NCI-H2196 (cell line): Measurements from ENCODE around the gene SHCBP1L.

Experiments used
- DNase-seq: peaks from one replicate; lab custom pipeline; 2025; ENCODE audit not compliant: unreplicated experiment; lab: John Stamatoyannopoulos, UW

The SHCBP1L gene

GRCh38 chr1:182952677-182953444, at the start of gene SHCBP1L:
Gene SHCBP1L (minus strand): TSS chr1:182953166. CDS start chr1:182953133, 33 bp downstream.
- no peak for DNase-seq

DNA sequence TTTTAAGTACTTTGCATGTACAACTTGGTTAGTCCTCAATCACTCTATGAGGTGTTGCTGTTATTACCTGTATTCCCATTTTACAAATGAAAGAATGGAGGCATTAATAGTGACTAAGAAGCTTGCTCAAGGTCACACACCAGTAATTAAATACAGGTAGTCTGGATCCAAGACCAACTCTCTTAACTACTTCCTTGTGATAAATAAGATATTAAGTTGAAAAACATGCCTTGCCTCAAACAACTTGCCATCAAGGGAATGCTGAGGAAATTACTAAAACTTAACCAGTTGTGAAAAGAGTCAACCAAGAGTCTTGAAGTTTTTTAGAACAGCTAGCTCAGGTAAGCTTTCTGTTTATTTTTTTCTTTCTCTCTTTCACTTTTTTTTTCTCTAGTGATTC, 49.3 kb upstream of the SHCBP1L start:
- DNase-seq = no peak

GRCh38 chr1:183000167-183000962, 47.4 kb upstream of the SHCBP1L start:
- DNase-seq = no peak

DNA sequence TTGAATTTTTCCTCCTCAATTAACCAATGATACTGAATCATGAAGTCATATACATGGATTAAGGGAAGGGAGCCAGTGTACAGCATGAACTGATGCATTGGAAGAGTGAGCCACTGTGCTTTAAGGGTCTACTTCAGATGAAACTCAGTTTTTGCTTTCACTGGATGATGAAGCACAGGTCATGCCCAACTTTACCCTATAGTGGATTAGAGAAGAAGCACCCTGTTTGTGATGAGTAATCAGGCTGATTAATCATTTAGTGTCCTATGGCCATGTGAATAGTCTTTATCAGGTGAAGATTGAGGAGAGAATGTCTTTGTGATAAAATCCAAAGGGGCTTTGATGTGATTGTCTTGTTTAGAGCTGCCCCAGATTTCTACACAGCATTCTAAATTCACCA, 45.5 kb upstream of the SHCBP1L start:
- no peak for DNase-seq

- no peak for DNase-seq
These were observed 43.9 kb upstream of the SHCBP1L start for GRCh38 chr1:182996816-182997215.

- DNase-seq = no peak
These were observed 42.9 kb upstream of the SHCBP1L start for GRCh38 chr1:182995894-182996293.

- DNase-seq = no peak
These were observed 40.8 kb upstream of the SHCBP1L start for GRCh38 chr1:182993746-182994145.

GRCh38 chr1:182990413-182991144, 37.6 kb upstream of the SHCBP1L start:
- DNase-seq = no peak

- DNase-seq = no peak
These were observed 32.9 kb upstream of the SHCBP1L start for GRCh38 chr1:182985876-182986275.

GRCh38 chr1:182984621-182985020, 31.7 kb upstream of the SHCBP1L start:
- DNase-seq = no peak

GRCh38 chr1:182984138-182984537, 31.2 kb upstream of the SHCBP1L start:
- DNase-seq = no peak

- no peak for DNase-seq
These were observed 25.3 kb upstream of the SHCBP1L start for GRCh38 chr1:182978151-182978853.

DNA sequence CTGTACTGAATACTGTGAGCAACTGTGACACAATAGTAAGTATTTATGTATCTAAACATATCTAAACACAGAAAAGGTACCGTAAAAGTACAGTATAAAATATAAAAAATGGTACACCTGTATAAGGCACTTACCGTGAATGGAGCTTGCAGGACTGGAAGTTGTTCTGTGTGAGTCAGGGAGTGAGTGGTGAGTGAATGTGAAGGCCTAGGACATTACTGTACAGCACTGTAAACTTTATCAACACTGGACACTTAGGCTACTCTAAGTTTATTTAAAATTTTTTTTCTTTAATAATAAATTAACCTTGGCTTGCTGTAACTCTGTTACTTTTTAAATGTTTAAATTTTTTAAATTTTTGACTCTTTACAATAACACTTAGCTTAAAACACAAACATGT, 24.5 kb upstream of the SHCBP1L start:
- DNase-seq = no peak

- DNase-seq = no peak
These were observed 21.7 kb upstream of the SHCBP1L start for GRCh38 chr1:182974506-182975191.

DNA sequence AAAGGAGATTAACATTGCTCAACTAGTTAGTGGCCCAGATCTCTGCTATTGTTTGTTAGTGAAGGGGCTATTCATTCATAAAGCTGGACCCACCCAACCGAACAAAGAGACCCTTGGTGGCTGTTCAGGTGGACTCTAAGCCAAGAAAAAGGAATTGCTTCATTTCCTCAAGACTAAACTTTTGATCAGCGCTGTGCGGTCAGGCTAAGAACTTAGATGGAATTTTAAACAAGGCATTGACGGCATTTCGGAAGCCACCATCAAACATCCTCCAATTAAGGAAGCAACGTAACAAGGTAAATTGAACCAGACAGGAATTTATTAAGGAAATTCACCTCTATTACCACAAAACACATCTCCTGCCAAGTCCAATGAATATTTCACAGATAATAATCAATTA, 19.9 kb upstream of the SHCBP1L start:
- DNase-seq = no peak

DNA sequence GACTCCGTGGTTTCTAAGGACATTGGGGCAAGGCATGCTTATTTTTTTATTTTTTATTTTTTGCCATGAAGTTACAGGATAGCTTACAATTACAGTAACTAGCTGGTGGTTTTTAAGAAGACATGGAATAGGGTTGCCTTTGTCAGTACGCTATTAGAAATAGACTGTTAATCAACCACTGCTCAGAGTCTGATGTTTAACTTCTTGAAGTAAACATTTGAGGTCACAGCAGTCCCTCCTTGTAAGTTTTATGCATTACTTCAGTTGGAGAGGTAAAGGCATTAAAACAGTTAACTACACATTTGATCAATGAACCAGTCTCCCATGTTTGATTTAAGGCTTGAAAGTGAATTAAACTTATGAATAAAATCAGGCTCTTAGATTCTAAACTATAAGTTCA, 19.3 kb upstream of the SHCBP1L start:
- no peak for DNase-seq

DNA sequence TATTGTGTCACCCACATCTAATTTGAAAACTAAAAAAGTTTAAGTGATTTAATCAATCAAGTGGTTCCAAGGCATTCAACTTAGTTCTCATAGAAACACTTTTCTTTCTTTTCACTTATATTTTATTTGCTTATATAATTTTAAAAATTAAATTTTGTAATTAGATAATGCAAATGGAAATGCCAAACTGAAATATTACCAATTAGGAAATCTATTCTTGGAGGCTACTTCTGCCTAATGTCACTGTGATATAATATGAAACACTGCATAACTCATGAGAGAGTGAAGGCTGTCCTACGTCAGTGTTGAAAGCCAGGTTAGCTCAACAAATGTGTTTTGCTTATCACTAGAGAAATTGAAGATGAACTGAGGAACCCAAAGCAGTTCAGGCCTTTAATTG, 18.3 kb upstream of the SHCBP1L start:
- no peak for DNase-seq

DNA sequence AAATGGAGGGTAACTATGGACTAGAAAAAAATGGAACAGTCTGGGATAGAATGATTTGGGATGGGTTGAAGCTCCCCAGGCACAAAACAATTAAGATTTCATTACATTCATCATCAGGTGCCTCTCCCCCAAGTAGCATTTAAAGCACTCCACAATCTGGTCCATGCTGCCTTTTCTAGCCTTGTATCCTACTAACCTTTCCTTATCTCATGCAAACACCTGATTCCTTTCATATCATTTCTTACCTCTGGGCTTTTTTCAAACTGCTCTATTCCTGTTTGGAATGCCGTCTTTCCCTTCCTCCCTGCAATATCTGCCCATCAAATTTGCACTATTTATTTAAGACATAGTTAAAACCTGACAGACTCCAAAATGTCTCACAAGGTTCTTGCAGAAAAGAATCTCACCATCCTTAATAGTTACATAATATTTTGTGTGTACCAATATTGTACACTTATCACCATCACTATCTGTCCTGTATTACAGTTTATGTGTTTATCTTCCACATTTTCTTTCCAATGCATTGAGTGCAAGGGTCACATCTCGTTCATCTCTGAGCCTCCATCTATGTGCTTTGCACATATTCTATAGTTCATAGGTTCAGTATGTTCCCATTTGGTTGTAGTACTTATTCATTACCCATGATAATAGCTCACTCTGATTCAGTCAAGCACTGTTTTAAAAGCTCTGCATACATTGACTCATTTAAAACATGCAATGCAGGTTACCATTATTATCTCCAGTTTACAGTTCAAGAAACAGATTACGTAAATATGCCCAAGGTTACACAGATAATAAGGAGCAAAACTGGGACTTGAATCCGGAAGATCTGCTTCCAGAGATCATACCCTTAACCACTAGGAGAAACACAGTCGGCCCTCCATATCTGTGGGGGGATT, 16.1 kb upstream of the SHCBP1L start:
- DNase-seq = no peak

- no peak for DNase-seq
These were observed 15.3 kb upstream of the SHCBP1L start for GRCh38 chr1:182968151-182968741.
